OCI-LY1 (cell line): ENCODE measurements around the gene CHCHD3.

ENCODE experiments used
- H2AFZ ChIP-seq: fragments of 200-600 bp; sonication (generic), shearing (Covaris generic); 2 replicates; pipeline ENCODE4 v1.6.0; 2014; ENCODE audit warnings: antibody characterized with exemption, mild to moderate bottlenecking, low read length
- H3F3A ChIP-seq: fragments of 200-600 bp; sonication (generic), shearing (Covaris generic); 2 replicates; pipeline ENCODE4 v1.6.0; 2014; ENCODE audit warnings: mild to moderate bottlenecking, antibody characterized with exemption, low read length, moderate library complexity; ENCODE audit not compliant: insufficient read depth
- H3K27ac ChIP-seq: fragments of 200-600 bp; sonication (generic); 2 replicates; pipeline ENCODE4 v1.5.1; 2014; ENCODE audit warnings: low read length, mixed run types, mild to moderate bottlenecking, low read depth; ENCODE audit not compliant: poor library complexity, severe bottlenecking
- H3K27me3 ChIP-seq: fragments of 200-600 bp; sonication (generic); 2 replicates; pipeline ENCODE4 v1.6.0; 2014; ENCODE audit warnings: antibody characterized with exemption, mild to moderate bottlenecking, low read length, moderate library complexity; ENCODE audit not compliant: insufficient read depth
- H3K36me3 ChIP-seq: fragments of 200-600 bp; sonication (generic); 2 replicates; pipeline ENCODE4 v1.6.1; 2014; ENCODE audit warnings: mild to moderate bottlenecking, antibody characterized with exemption, low read length, moderate library complexity, mixed read lengths; ENCODE audit not compliant: insufficient read depth
- H3K4me1 ChIP-seq: fragments of 200-600 bp; sonication (generic); 2 replicates; pipeline ENCODE4 v1.5.1; 2014; ENCODE audit warnings: mild to moderate bottlenecking, low read length, moderate library complexity; ENCODE audit not compliant: insufficient read depth, severe bottlenecking
- H3K4me2 ChIP-seq: fragments of 200-600 bp; sonication (generic), shearing (Covaris generic); 2 replicates; pipeline ENCODE4 v1.6.1; 2014; ENCODE audit warnings: low read length
- H3K4me3 ChIP-seq: fragments of 200-600 bp; sonication (generic); 2 replicates; pipeline ENCODE4 v1.5.1; 2014; ENCODE audit warnings: low read length, low read depth, mild to moderate bottlenecking, mixed read lengths; ENCODE audit not compliant: poor library complexity, severe bottlenecking
- H3K79me2 ChIP-seq: fragments of 200-600 bp; shearing (Covaris generic); 2 replicates; pipeline ENCODE4 v1.6.1; 2016; ENCODE audit warnings: mixed run types, low read length, mixed read lengths; ENCODE audit not compliant: insufficient read depth
- H3K9ac ChIP-seq: fragments of 200-600 bp; sonication (generic), shearing (Covaris generic); 2 replicates; pipeline ENCODE4 v1.6.1; 2014; ENCODE audit warnings: mild to moderate bottlenecking, low read length, mixed read lengths
- H3K9me2 ChIP-seq: fragments of 200-600 bp; sonication (generic), shearing (Covaris generic); 2 replicates; pipeline ENCODE4 v1.6.1; 2014; ENCODE audit warnings: low read depth, mild to moderate bottlenecking, low read length, mixed read lengths
- H3K9me3 ChIP-seq: fragments of 200-600 bp; shearing (Covaris generic); 2 replicates; pipeline ENCODE4 v1.6.1; 2014; ENCODE audit warnings: low read length, mixed read lengths
- H4K20me1 ChIP-seq: fragments of 200-600 bp; sonication (generic), shearing (Covaris generic); 2 replicates; pipeline ENCODE4 v1.6.0; 2016; ENCODE audit warnings: mild to moderate bottlenecking, low read length; ENCODE audit not compliant: insufficient read depth
- EZH2 ChIP-seq: fragments of 200-600 bp; sonication (generic), shearing (Covaris generic); IDR thresholded peaks from 2 replicates; pipeline ENCODE4 v1.8.0; 2017; ENCODE audit warnings: borderline replicate concordance, mixed run types, mild to moderate bottlenecking, antibody characterized with exemption, low read length, moderate library complexity, mixed read lengths
- TF ChIP-seq, protein P1 (sequence below): fragments of 200-600 bp; sonication (generic), shearing (Covaris generic); IDR thresholded peaks from 2 replicates; pipeline ENCODE4 v1.5.1; 2017; ENCODE audit warnings: mild to moderate bottlenecking, antibody characterized with exemption, low read length, moderate library complexity, mixed read lengths

The CHCHD3 gene

DNA sequence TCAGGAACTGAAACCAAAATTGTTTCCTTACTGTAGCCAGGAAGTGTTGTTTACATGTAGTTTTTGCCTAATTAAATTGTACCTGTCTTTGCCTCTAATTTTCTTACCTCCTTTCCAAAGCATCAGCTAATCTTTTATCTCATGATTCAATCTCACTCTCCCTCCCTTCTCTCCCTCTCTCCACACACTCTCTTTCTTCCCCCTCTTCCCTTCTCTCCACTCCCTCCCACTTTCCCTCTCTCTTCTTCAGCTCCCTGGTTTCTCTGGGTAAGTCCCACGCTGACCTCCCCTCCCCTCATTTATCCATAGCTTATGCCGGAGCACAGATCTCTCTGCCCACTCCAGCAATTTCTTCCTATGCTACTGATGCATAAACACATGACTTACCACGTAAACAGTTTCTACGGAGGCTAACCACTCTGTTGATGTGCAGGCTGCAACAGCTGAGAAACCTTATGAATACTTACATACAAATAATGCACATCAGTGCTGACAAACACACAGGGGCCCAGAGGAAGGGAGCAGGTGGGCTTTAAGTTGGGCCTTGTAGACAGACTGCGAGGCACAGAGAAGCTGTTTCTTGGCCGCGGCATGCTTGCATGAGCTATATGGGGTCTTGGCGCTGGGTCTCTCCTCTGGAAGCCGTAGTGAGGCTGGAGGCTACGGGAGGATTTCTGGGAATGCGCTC, 331.2 kb downstream of the CHCHD3 start:
- TF ChIP-seq, protein P1, sequence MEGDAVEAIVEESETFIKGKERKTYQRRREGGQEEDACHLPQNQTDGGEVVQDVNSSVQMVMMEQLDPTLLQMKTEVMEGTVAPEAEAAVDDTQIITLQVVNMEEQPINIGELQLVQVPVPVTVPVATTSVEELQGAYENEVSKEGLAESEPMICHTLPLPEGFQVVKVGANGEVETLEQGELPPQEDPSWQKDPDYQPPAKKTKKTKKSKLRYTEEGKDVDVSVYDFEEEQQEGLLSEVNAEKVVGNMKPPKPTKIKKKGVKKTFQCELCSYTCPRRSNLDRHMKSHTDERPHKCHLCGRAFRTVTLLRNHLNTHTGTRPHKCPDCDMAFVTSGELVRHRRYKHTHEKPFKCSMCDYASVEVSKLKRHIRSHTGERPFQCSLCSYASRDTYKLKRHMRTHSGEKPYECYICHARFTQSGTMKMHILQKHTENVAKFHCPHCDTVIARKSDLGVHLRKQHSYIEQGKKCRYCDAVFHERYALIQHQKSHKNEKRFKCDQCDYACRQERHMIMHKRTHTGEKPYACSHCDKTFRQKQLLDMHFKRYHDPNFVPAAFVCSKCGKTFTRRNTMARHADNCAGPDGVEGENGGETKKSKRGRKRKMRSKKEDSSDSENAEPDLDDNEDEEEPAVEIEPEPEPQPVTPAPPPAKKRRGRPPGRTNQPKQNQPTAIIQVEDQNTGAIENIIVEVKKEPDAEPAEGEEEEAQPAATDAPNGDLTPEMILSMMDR: no peak
- no peak for TF ChIP-seq EZH2
- H3F3A ChIP-seq: no peaks in the 10 kb centered on the region
- peak overlapping the region; percentile 57 for H3K4me2 ChIP-seq
- H2AFZ ChIP-seq: no peak overlapping the region
- no peak overlapping the region; the same call in 1 of the 2 replicates for H3K9ac ChIP-seq
- no peaks in the 10 kb centered on the region for H3K36me3 ChIP-seq
- no peaks in the 10 kb centered on the region for H3K9me2 ChIP-seq
- H4K20me1 ChIP-seq: no peaks in the 10 kb centered on the region
- H3K27me3 ChIP-seq: no peaks in the 10 kb centered on the region
- no peaks in the 10 kb centered on the region for H3K79me2 ChIP-seq
- peak overlapping the region; percentile 28 for H3K4me3 ChIP-seq
- H3K4me1 ChIP-seq: peaks cover 12% of the 10 kb centered on the region
- H3K9me3 ChIP-seq: no peaks in the 10 kb centered on the region
- H3K27ac ChIP-seq: no peak overlapping the region

DNA sequence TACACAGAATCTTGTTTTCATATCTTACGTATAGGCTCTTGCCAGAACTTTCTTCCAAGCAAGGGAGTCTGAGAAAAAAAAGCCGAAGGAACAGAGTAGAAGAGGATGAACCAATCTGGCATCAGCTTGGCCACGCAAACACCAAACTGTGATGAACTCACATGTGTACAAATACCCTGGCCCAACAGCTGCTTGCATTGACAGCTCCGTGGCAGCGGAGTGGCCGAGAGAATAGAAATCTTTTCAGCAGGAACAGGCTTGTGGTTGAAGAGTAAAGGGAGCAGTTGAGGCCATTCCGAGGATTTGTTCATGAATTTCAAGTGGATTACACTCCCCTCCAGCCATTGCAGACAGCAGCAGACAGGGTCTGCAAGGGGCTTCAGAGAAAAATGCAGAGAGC, 331.8 kb downstream of the CHCHD3 start:
- Histone ChIP-seq H3K4me1 (peaks cover 12% of the 10 kb centered on the region), H3K27ac (no peak overlapping the region), H3K9me2 (no peaks in the 10 kb centered on the region), H3K79me2 (no peaks in the 10 kb centered on the region), H3F3A (no peaks in the 10 kb centered on the region), H3K27me3 (no peaks in the 10 kb centered on the region), H2AFZ (peak overlapping the region; percentile 47; the same call in 1 of the 2 replicates), H3K9ac (peak overlapping the region; percentile 22; the same call in 1 of the 2 replicates), H3K4me2 (peak overlapping the region; percentile 57), H4K20me1 (no peaks in the 10 kb centered on the region), H3K36me3 (no peaks in the 10 kb centered on the region), H3K9me3 (no peaks in the 10 kb centered on the region), H3K4me3 (peak overlapping the region; percentile 28)
- TF ChIP-seq, protein P1: no peak
- TF ChIP-seq EZH2: no peak

DNA sequence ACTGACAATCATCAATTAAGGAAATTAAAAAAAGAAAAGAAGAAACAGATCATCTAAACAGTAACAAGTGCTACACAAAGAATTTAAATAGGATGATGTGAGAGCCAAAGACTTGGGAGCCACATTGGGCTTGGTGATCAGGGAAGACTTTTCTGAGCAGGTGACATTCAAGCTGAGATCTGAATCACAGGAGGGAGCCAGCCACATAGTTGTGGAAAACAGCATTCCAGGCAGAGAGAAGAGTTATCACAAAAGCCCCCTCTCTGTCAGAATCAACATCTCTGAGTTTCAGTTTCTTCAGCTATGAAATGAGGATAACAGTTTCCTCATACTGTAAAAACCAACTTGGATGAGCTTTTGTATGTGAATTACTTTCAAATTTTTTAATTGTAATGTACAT, 336.4 kb downstream of the CHCHD3 start:
- Histone ChIP-seq H3K4me3 (no peak overlapping the region), H3K27ac (no peak overlapping the region), H4K20me1 (no peaks in the 10 kb centered on the region), H3K4me2 (no peak overlapping the region), H3K79me2 (no peaks in the 10 kb centered on the region), H3K27me3 (no peaks in the 10 kb centered on the region), H3K9me2 (no peaks in the 10 kb centered on the region), H3K9me3 (peaks cover 2% of the 10 kb centered on the region; the same call in 1 of the 2 replicates), H3K36me3 (no peaks in the 10 kb centered on the region), H3K4me1 (peaks cover 10% of the 10 kb centered on the region), H2AFZ (no peak overlapping the region), H3K9ac (no peak overlapping the region), H3F3A (no peaks in the 10 kb centered on the region)
- TF ChIP-seq, protein P1: no peak
- no peak for TF ChIP-seq EZH2
